Stimulated activated CD4-positive, alpha-beta T cell treated with anti-CD3 and anti-CD28 coated beads, Interleukin-12 subunit alpha, Interleukin-12 subunit beta, amount 100 ng/mL, for 48 hours (primary cell): ENCODE results near the gene GAST.

ENCODE experiments used
- DNase-seq, 3 donors: peaks; one replicate each; pipeline ENCODE4 v3.0.0-alpha.2; 2020; ENCODE audit warnings: low read depth in 2 of 3, low spot score in 1 of 3

GAST gene

DNA sequence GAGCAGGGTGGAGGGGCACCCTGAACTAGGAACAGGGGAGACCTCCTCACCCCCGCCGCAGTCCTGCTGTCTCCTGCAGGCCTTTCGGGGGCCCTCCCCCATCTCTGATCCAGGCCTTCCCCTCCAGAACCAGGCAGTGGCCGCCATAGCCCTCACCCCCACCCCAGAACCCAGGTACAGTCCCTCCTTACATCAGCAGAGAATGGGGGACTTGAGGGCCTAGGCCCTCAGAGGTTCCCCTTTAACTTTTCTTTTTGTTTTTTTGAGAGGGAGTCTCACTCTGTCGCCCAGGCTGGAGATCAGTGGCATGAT lies 26.6 kb downstream of the GAST start:
- DNase-seq = no peak

DNA sequence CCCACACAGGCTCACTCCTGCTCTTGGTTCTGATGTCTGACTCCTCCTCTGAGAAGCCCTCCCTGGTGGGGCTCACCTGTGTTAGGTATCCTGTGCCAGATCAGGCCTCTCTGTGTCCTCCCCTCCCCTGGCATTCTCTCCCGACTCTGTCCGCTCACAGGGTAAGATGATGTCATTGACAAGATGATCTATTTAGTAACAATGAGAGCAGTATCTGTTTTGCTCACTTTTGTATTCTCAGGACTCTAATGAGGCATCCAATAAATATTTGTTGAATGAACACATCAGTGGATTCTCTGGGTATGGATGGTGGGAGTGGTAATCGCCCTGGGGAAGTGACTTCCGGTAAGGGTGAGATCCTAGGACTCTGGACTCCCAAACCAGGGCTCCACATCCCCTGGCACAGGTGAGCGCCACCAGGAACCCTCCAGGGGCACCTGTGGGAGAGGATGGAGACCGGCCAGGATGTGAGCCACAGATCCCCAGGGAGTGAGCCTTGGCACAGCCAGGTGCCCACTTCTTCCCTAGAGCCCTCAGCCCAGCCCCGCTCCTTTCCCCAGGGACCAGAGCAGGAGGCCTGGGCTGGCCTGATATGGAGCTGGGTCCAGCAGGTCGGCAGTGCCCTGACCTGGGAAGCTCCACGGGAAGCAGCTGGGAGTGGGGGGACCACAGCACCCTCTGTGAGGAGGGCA lies 27.7 kb downstream of the GAST start:
- no peak for DNase-seq

DNA sequence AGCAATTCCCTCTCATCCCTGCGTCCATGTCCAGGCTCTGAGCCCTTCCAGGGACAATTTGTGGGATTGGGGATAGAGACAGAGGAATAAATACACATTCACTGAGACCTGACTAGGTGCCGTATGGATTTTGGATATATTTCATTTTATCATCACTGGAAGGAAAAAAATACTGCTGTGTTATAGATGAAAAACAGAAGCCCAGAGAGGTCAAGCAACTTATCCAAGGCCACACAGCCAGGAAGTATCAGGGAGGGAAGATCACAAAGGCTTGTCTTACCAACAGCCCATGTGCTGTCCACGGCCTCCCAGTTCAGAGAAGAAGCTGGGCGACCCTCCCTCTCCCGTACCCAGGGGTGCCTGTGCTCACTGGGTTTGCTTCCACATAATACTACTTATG lies 28.4 kb downstream of the GAST start:
- DNase-seq = no peak

DNA sequence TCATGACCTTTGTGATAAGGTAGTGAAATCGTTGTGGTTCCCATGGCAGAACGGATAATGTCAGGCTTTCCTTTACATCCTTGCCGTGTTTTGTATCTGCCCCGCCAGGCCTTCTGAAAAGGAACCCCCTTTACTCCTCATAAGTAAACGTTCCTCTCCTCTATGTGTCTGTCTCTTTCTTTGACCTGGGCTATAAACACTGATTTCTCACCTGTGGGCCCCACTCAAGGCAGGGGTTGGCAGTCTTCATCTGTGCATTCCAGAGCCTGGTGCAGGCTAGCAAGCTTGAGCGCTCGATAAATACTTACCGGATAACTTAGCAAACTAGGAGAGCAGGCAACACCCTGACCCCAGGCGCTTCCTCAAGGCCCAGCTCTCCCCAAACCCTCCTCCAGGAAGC lies 29.6 kb downstream of the GAST start:
- no peak for DNase-seq

DNA sequence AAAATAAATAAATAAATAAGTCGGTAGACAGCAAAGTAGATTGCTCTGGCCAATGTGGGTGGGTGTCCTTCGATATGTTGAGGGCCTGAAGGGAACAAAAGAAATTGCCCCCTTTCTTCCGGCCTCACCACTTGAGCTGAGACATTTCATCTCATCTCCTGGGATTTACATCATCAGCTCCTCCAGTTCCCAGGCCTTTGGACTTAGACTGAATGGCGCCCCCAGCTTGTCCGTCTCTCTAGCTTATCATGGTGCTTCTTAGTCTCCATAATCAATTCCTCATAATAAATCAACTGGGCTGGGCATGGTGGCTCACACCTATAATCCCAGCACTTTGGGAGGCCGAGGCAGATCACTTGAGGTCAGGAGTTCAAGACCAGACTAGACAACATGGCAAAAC lies 36.1 kb downstream of the GAST start:
- DNase-seq = no peak

DNA sequence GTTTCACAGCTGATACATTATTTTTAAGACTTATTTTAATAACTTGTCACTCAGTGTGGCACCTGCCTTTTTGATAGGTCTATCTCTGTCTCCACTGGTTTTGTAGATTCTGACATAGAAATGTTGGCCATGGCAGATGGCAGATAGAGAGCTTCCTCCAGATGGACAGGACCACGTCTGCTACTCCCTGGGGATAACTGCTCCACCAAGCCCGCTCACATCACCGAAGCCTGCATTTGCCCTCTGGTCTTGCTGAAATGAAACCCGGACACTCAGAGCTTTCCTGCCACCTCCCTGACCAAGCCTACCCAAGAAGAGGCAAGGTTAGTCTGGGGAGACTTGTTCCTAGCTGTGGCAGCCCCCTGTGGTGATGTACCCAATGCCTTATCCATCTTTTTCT lies 38.7 kb downstream of the GAST start:
- no peak for DNase-seq

DNA sequence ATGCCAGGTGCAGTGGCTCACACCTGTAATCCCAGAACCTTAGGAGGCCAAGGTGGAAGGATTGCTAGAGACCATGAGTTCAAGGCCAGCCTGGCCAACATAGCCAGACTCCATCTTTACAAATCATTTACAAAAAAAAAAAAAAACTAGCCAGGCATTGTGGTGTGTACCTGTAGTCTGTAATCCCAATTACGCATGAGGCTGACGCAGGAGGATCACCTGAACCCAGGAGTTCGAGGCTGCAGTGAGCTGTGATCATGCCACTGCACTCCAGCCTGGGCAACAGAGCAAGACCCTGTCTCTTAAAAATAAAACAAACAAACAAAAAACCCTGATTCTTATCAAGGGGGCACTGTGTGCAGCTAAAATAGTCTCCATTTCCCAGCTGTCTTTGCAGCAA lies 39.2 kb downstream of the GAST start:
- DNase-seq = no peak

DNA sequence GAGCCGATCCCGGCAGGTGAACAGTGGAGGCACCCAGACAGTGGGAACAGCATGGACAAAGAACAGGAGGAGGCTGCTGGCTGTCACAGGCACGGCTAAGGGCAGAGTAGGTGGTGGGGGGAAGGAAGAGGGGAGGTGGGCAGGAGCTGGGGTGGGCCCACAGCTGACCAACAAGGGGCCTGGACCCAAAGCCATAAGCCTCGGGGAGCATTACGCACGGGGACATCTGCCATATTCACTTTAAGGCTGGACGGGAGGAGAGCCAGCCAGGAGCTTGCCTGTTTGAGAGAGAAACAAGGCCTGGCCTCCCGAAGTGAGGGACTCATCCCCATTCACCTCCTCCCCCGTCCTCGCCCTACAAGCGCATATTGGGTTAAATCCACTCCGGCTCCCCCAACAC lies 41.9 kb downstream of the GAST start:
- DNase-seq = no peak

DNA sequence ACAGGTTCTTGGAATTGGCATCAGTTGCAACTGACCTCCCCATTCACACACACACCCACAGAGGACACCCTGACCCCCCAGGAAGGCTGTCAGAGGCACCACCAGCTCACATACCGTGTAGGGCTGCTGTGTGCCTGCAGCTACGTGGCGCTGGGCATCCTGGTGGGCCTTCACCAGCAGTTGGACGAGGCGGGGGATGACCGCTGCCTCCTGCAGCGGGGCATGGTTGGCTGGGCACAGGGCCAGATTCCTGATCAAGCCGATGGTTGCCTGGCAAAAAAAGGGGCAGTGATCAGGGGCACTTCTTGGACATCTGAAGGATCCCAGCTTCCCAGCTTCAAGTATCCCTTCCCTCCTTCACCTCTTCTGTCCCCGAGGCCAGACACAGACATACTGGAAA lies 46.5 kb downstream of the GAST start:
- DNase-seq = no peak

DNA sequence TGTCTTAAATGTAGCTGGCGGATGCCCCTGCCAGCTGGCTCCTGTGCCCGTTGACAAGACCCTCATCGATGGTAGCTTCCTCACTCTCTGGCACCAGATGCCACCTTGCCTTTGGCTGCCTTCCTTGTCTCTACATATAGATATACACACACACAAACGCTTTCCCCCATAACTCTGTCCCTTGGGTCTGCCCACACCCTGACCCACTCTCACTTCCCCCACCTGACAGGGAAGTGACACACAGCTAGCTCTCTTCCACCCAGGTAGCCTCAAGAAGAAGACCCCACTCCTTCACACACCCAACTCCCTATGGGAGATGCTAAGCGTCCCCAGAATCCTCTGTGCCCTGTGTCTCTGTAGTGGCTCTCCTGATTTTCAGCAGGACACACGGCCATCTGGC lies 48.7 kb downstream of the GAST start:
- DNase-seq = no peak

DNA sequence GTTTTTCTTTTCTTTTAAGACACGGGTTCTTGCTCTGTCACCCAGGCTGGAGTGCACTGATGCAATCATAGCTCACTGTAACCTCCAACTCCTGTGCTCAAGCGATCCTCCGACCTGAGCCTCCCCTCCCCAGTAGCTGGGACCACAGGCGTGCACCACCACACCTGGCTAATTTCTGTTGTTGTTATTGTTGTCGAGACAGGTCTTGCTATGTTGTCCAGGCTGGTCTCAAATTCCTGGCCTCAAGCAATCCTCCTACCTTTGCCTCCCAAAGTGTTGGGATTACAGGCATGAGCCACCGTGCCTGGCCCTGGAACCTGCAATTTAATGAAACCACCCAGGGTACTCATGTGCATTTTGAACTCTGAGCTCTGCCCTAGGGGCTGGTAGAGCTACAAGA lies 50.3 kb downstream of the GAST start:
- DNase-seq = no peak

DNA sequence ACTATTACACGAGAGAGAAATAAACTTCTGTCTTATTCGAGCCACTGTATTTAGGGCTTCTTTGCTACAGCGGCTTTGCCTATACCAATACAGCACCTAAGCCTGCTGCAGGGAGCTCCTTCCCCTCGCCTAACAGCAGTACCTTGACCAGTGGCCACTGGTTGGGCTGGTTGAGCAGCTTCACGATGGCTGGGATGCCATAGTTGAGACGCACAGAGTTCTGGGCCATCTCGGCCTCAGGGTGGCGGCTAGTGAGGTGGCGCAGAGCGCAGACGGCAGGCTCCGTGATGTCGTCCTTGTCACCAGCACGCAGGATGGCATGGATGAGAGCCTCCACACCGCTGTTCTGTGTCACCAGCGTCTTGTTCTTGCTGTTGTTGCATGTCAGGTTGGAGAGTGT lies 50.7 kb downstream of the GAST start:
- no peak for DNase-seq

DNA sequence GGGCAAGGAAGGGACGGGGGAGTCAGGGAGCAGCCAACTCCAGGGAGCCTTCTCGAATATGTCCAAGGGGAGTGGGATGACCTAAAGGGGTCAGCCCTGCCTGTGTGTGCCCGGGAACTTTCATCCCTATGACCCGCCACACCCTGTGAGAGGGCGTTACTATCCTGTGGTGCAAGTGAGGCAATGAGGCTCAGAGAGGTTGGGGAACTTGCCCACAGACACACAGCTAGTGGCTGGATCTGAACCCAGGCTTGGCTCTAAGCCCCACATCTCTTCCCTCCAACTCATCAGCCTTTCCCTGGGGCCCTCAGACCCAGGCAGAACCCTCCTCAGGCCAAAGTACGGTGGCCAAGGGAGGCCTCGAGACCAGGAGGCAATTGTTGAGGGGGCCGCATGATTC lies 51.2 kb downstream of the GAST start:
- DNase-seq = no peak
